Measurements from ENCODE around the gene KLHL26.

DNA sequence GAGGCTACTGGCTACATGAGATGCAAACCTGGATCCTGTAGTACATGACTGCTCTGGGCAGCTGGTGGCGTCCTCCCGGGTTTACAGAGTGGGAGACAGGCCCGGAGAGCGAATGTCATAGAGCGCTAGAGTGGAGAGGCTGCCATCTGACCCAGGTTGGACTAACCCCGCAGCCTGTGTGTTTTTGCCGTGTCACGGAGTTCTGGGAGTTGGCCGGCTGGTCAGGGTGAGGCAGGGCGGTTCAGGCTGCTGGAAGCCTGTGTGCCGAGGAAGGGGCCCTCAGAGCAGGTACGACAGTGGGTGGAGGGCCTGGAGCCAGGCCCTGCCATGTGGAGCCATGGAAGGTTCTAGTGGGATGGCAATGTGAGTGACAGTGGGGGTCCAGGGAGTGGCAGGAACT is 59.2 kb downstream of the KLHL26 start:
- TF ChIP-seq KLF1 (tag by site-specific recombination; IDR thresholded peaks at IDR 0.05): peak; percentile 50
- no peak for TF ChIP-seq KLF9 (tag by site-specific recombination; IDR thresholded peaks at IDR 0.05; ENCODE audit: low read depth)
- no peak for TF ChIP-seq ZNF830 (tag by site-specific recombination; IDR thresholded peaks at IDR 0.05; ENCODE audit: low read depth)
- no peak for TF ChIP-seq ZNF121 (tag by site-specific recombination; IDR thresholded peaks at IDR 0.05)
- TF ChIP-seq ZNF24 (tag by site-specific recombination; IDR thresholded peaks at IDR 0.05): no peak
- TF ChIP-seq ZNF274 (IDR thresholded peaks at IDR 0.05; ENCODE audit: low read length): no peak
- no peak for TF ChIP-seq ZNF274 (tag by site-specific recombination; IDR thresholded peaks at IDR 0.05; ENCODE audit: borderline replicate concordance)
- TF ChIP-seq, protein P1, sequence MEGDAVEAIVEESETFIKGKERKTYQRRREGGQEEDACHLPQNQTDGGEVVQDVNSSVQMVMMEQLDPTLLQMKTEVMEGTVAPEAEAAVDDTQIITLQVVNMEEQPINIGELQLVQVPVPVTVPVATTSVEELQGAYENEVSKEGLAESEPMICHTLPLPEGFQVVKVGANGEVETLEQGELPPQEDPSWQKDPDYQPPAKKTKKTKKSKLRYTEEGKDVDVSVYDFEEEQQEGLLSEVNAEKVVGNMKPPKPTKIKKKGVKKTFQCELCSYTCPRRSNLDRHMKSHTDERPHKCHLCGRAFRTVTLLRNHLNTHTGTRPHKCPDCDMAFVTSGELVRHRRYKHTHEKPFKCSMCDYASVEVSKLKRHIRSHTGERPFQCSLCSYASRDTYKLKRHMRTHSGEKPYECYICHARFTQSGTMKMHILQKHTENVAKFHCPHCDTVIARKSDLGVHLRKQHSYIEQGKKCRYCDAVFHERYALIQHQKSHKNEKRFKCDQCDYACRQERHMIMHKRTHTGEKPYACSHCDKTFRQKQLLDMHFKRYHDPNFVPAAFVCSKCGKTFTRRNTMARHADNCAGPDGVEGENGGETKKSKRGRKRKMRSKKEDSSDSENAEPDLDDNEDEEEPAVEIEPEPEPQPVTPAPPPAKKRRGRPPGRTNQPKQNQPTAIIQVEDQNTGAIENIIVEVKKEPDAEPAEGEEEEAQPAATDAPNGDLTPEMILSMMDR (tag by site-specific recombination; IDR thresholded peaks at IDR 0.05): no peak
- no peak for TF ChIP-seq ZNF416 (tag by site-specific recombination; IDR thresholded peaks at IDR 0.05)
- TF ChIP-seq, protein P2, sequence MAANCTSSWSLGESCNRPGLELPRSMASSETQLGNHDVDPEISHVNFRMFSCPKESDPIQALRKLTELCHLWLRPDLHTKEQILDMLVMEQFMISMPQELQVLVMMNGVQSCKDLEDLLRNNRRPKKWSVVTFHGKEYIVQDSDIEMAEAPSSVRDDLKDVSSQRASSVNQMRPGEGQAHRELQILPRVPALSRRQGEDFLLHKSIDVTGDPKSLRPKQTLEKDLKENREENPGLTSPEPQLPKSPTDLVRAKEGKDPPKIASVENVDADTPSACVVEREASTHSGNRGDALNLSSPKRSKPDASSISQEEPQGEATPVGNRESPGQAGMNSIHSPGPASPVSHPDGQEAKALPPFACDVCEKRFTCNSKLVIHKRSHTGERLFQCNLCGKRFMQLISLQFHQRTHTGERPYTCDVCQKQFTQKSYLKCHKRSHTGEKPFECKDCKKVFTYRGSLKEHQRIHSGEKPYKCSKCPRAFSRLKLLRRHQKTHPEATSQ (tag by site-specific recombination; IDR thresholded peaks at IDR 0.05): no peak
- no peak for TF ChIP-seq ZNF335 (tag by site-specific recombination; conservative IDR thresholded peaks at IDR 0.05)
- TF ChIP-seq ZBTB7A (tag by site-specific recombination; IDR thresholded peaks at IDR 0.05; ENCODE audit: low read depth): no peak

All from HEK293 (cell line).